GM12891 (cell line): ENCODE results near the gene EPB41L2.

Source experiments
- DNase-seq: peaks from one replicate; pipeline ENCODE4 v3.0.0; 2011; ENCODE audit warnings: low spot score; ENCODE audit not compliant: insufficient read length
- FAIRE-seq: peaks from 2 replicates; lab custom pipeline; 2011; peaks lifted over from hg19 to GRCh38; lab: Jason Lieb, UNC
- PAX5 ChIP-seq: IDR thresholded peaks from 2 replicates; pipeline ENCODE4 v1.6.1; 2011; ENCODE audit warnings: low read length, moderate library complexity, mild to moderate bottlenecking; ENCODE audit not compliant: insufficient read depth, severe bottlenecking
- POLR2A ChIP-seq: IDR thresholded peaks from 2 replicates; pipeline ENCODE4 v1.6.1; 2011; ENCODE audit warnings: low read depth, low read length, control low read depth
- POLR2AphosphoS5 ChIP-seq: IDR thresholded peaks from 2 replicates; pipeline ENCODE4 v1.6.1; 2011; ENCODE audit warnings: low read depth, low read length, control low read depth
- POU2F2 ChIP-seq: IDR thresholded peaks from 2 replicates; pipeline ENCODE4 v1.6.1; 2011; ENCODE audit warnings: low read depth, mild to moderate bottlenecking, control low read depth, low read length, moderate library complexity
- SPI1 ChIP-seq: IDR thresholded peaks from 2 replicates; pipeline ENCODE4 v1.6.1; 2011; ENCODE audit warnings: low read depth, low read length, control low read depth
- TAF1 ChIP-seq: IDR thresholded peaks from 2 replicates; pipeline ENCODE4 v1.6.1; 2011; ENCODE audit warnings: low read depth, low read length, control low read depth

EPB41L2 gene

DNA sequence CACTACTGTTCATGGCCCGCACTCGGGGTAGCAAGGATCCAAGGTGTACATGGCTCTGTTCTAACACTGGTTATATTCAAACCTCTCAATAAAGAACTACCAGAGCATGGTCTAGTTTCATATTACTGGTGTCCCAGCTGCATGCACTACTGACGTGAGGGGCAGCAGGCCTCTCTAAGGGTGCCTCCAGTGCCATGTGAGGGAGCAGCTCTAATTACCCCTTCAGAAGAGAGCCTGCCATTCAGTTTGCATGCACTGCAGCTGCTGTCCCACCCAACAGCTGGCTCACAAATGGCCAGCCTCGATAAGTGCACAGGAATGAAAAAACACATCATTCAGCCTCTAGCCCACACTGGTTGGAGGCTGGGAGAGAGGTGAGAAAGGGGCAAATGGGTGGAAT, 150.6 kb downstream of the EPB41L2 start:
- TF ChIP-seq POU2F2 (no peak), TAF1 (no peak), POLR2AphosphoS5 (no peak), PAX5 (no peak), POLR2A (no peak), SPI1 (no peak)
- no peak for FAIRE-seq
- no peak for DNase-seq

DNA sequence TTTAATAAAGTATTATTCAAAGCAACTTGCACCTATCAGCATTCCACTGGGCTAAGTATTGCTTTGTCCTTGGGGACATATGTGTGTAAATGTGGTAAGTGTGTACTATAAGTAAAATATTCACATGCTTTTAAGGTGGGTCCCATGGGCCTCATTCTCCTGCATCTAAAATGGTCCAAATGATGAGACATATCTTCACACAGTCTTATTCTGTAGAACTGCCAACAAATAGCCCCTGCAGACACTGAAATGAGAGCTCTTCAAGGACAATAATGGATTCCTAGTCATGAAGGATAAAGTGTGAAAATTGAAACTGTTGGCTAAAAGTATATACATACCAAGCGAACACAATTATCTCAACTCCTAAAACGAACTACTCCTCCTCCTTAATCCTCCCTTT, 154.1 kb downstream of the EPB41L2 start:
- TF ChIP-seq TAF1, result no peak
- no peak for TF ChIP-seq POU2F2
- no peak for TF ChIP-seq PAX5
- TF ChIP-seq POLR2AphosphoS5, result no peak
- TF ChIP-seq SPI1, result no peak
- TF ChIP-seq POLR2A, result no peak
- DNase-seq (no peak), FAIRE-seq (no peak)

DNA sequence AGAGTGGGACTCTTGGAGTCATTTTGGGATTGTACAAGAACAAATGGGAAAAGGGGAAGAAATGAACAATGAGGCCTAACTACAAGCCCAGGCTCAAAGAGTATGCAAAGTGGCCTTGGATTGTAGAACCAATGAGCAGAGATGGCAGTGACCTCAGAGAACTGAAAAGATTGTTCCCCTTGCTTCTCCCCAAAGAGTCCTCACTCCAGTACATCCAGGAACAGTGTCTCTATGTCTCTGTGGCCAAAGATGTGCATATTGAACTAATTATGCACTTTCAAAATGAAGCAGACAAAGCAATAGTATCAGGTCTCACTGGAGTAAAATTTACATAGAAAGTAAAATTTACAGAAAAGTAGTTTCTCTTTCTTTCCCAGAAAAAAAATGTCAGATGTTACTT, 154.9 kb downstream of the EPB41L2 start:
- DNase-seq (no peak), FAIRE-seq (no peak)
- no peak for TF ChIP-seq PAX5
- no peak for TF ChIP-seq SPI1
- TF ChIP-seq POU2F2, result no peak
- TF ChIP-seq POLR2A, result no peak
- TF ChIP-seq TAF1, result no peak
- TF ChIP-seq POLR2AphosphoS5, result no peak

DNA sequence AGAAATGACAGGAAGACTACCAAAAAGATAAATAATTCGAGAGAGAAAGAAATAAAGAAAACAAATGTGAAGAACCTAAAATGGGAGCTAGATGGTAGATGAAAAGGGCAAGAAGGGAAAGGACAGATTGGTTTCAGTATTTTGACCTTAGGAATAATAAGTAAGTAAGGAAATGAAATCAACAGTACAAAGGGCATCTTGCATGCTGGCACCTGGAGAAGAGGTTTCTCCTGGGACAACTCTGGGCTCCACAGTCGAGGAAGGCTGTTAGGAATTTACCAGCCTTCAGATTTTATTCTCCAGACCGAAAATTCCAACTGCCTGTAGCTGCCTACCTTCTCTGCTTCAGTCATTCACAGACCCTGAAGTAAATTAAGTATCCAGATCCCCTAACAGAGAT, 155.4 kb downstream of the EPB41L2 start:
- DNase-seq (no peak), FAIRE-seq (no peak)
- TF ChIP-seq TAF1 (no peak), POLR2AphosphoS5 (no peak), POU2F2 (no peak), PAX5 (no peak), POLR2A (no peak), SPI1 (no peak)

DNA sequence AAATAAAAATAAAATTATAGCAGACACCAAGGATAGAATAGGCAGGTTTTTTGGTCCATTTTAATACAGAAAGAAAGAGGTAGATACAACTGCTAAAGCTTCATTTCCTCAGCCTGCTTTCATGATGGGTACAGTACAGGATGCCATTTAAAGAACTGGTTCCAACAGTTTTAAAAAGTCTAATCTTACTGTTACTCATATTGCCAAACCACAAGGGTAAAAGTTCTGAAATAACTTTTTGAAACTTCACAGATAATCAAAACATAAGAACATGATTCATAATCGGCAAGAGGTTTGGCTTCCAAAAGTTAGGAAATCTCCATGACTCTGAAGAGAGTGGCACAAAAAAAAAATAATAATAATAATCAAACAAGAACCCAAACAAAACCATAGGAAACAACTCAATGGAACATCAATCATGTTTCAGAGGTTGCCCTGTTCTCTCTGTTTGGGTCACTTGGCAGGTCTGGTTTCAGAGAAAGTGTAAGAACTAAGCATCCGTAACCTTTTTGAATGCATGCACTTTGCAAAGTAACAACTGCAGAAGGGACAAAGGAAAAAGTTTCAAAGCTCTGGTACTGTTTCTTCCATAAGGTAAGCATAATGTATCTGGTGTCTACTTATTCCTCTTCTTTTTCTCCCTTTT, 156.2 kb downstream of the EPB41L2 start:
- no peak for TF ChIP-seq SPI1
- no peak for DNase-seq
- FAIRE-seq, result no peak

DNA sequence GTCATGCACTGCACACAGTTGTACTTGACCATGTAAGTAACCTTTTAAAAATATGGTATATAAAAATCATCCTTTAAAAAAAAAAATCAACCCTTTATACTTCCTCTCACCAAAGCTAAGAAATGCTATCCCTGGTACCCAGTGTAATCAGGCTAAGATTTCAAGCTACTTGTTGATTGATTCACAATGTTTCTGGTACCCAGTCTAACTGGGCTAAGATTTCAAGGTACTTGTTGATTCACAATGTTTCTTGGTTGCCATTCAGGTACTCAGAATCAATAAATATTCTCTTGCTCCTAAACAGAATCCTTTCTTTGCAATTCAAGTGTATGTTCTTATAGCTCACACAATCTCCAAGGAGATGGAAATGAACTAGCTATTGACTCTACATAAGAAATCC, 159.4 kb downstream of the EPB41L2 start:
- no peak for DNase-seq
- no peak for FAIRE-seq
- TF ChIP-seq PAX5, result no peak
- no peak for TF ChIP-seq POLR2AphosphoS5
- TF ChIP-seq SPI1, result no peak
- no peak for TF ChIP-seq POU2F2
- no peak for TF ChIP-seq TAF1
- no peak for TF ChIP-seq POLR2A

DNA sequence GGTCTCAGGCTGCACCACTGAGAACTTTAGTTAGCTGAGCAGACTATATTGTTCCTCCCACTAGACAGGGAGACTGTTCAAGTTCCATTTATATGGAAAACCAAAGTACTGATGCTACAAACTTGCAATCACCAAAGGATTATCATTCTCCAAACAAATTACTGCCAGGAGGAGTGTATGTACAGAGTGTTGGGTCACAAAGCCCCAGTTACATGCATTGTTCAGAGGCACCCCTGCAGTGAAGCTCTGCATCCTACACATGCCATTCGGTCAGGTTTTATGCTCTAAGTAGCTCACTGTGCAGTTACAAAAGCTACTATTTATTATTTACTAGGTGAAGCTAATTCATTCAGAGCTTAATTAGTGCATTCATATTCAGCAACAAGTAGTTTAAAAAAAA, 160.0 kb downstream of the EPB41L2 start:
- TF ChIP-seq POLR2A (no peak), POU2F2 (no peak), PAX5 (no peak), TAF1 (no peak), POLR2AphosphoS5 (no peak), SPI1 (no peak)
- FAIRE-seq (no peak), DNase-seq (no peak)

DNA sequence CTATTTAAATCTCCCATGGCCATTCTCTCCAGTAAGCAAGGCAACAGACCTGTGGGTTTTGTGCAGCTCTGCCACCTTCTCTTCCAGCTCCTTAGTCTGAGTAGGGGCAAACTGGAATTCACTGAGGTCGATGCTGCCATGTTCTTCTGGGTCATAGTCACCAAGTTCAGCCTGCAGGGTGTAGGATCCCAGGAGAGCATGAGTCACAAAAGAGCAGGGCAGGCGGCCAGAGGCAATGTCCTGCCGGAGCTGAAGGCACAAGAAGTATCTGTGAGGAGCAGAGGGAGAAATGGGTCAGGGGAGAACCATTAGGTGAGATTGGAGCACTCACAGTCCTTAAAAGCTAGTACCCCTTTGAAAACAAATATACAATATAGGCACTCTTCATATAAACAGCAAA, 162.1 kb downstream of the EPB41L2 start:
- DNase-seq (no peak), FAIRE-seq (no peak)
- TF ChIP-seq PAX5 (no peak), POLR2A (no peak), POLR2AphosphoS5 (no peak), TAF1 (no peak), POU2F2 (no peak), SPI1 (no peak)

DNA sequence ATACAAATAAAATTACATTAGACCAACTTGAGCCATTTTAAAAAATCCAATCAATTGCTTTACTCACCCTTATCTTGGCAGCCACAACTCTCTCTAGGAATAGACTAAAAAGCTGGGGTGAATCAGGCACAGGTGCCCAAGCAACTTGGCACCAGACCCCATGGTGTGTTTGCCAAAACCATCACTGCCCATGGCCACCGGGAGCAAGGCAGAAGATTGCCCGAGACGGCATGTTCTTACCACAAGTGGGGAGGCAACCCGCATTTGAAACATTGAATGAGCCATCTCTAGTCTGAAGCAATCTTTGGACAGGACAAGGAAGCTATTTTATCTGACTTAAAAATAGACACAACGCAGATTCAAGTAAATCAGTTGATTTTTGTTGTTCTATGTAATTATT, 166.8 kb downstream of the EPB41L2 start:
- no peak for TF ChIP-seq POLR2A
- no peak for TF ChIP-seq POLR2AphosphoS5
- no peak for TF ChIP-seq POU2F2
- TF ChIP-seq TAF1, result no peak
- no peak for TF ChIP-seq PAX5
- no peak for TF ChIP-seq SPI1
- FAIRE-seq, result no peak
- no peak for DNase-seq

DNA sequence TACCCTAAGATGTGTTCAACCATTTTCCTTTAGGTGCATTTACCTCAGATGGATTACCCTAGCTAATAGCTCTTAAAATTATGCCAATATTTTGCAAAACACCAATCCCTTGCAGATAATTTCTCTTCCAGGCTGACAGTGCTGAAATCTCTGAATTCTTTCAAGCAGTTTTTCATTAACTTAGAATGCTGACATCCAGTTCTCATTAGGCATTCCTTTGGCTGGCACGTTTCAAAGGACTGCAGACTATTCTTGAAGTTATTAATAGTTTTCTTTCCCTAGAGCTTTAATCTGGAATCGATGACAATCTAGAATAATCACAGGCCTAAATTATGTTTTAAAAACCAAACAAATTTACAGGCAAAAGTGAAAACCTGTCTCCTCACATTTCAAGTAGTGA, 167.5 kb downstream of the EPB41L2 start:
- no peak for DNase-seq
- no peak for TF ChIP-seq TAF1
- TF ChIP-seq PAX5, result no peak
- TF ChIP-seq POU2F2, result no peak
- TF ChIP-seq SPI1, result no peak
- no peak for TF ChIP-seq POLR2AphosphoS5
- FAIRE-seq, result no peak
